OCI-LY3 (cell line): Measurements from ENCODE around the gene DPPA3.

Experiments used
- EZH2phosphoT487 ChIP-seq: fragments of 200-600 bp; shearing (Covaris generic); IDR thresholded peaks from 2 replicates; pipeline ENCODE4 v1.6.1; 2018; ENCODE audit warnings: antibody characterized with exemption, mixed run types, low read depth
- TF ChIP-seq, protein P1 (sequence below): fragments of 200-600, 300-600 bp; sonication (generic); IDR thresholded peaks from 2 replicates; pipeline ENCODE4 v1.5.1; 2014; ENCODE audit warnings: antibody characterized with exemption, low read length, low read depth

DNA sequence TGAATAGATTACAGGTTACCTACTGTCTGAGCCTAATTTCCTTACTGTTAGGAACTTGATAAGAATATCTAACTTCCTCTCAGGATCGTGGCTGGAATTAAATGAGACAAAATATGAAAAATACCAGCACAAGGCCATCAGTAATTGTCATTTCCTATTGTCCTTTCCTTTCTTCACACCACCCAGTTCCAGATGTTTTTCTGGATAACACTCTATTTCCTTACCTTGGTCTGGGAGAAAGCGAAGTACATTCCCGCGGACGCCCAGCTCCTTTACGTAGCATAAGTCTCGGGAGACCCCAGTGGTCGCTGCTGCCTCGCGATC, 16.0 kb upstream of the DPPA3 start:
- no peak for TF ChIP-seq EZH2phosphoT487
- TF ChIP-seq, protein P1, sequence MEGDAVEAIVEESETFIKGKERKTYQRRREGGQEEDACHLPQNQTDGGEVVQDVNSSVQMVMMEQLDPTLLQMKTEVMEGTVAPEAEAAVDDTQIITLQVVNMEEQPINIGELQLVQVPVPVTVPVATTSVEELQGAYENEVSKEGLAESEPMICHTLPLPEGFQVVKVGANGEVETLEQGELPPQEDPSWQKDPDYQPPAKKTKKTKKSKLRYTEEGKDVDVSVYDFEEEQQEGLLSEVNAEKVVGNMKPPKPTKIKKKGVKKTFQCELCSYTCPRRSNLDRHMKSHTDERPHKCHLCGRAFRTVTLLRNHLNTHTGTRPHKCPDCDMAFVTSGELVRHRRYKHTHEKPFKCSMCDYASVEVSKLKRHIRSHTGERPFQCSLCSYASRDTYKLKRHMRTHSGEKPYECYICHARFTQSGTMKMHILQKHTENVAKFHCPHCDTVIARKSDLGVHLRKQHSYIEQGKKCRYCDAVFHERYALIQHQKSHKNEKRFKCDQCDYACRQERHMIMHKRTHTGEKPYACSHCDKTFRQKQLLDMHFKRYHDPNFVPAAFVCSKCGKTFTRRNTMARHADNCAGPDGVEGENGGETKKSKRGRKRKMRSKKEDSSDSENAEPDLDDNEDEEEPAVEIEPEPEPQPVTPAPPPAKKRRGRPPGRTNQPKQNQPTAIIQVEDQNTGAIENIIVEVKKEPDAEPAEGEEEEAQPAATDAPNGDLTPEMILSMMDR = no peak
